ENCODE measurements around the gene SEPTIN1.

SEPTIN1 gene

GRCh38 chr16:30378236-30379157, 3.9 kb downstream of the SEPTIN1 start:
- H3K4me3 ChIP-seq (ENCODE audit: low read length) = peak overlapping the region; percentile 70
- peak; percentile 99 for DNase-seq (ENCODE audit: low read depth)
- TF ChIP-seq CTCF (IDR thresholded peaks at IDR 0.05; ENCODE audit: insufficient read depth, low read depth, low read length, missing control alignments) = peak; percentile 35

DNA sequence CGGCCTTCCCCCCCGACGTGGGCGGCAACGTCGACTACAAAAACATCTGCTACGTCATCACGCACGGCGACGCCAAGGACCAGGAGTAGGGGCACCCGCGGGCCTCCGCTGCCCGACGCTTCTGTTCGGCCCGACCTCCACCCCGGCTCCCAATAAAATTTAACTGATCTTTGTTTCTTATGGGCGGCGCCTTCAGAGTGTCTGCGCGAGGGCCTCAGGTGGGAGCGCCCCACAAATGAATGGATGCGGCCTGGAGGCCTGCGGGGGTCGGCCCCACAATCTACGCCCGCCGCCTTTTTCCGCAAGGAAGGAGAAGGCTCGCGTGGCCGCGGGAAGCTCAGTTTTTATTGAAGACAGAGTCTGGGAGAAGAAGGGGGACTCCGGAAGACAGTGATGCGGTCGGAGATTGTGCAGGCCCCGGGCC, 4.5 kb downstream of the SEPTIN1 start:
- peak overlapping the region; percentile 70 for H3K4me3 ChIP-seq (ENCODE audit: low read length)
- DNase-seq (ENCODE audit: low read depth) = peak; percentile 78
- no peak for TF ChIP-seq CTCF (IDR thresholded peaks at IDR 0.05; ENCODE audit: insufficient read depth, low read depth, low read length, missing control alignments)

DNA sequence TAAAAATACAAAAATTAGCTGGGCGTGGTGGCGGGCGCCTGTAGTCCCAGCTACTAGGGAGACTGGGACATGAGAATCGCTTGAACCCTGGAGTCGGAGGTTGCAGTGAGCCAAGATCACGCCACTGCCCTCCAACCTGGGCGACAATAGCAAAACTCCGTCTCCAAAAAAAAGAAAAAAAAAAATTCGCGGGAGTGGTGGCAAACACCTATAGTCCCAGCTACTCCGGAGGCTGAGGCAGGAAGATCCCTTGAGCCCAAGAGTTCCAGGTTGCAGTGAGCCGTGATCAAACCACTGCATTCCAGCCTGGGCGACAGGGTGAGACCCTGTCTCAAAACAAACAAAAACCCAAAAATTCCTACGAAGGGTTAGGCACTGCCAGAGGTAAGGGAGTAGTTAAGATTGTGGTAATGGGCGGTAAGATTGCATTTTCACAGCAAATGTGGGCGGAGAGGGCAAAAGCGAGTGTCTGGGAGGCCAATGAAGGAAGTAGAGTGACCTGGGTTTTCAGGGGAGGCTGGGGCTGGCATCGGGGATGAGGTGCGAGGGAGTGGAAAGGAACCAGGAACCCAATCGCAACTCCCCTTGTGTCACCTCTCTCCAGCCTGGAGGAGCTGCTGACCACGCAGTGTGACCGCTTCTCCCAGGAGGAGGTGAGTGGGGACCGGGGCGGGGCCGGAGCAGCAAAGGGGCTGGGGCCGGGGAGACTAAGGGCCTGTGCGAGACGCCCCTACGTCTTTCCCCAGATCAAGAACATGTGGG, 5.1 kb downstream of the SEPTIN1 start:
- no peak for TF ChIP-seq CTCF (IDR thresholded peaks at IDR 0.05; ENCODE audit: insufficient read depth, low read depth, low read length, missing control alignments)
- no peak for DNase-seq (ENCODE audit: low read depth)
- peak overlapping the region; percentile 70 for H3K4me3 ChIP-seq (ENCODE audit: low read length)

- no peak for DNase-seq (ENCODE audit: low read depth)
- no peak for TF ChIP-seq CTCF (IDR thresholded peaks at IDR 0.05; ENCODE audit: insufficient read depth, low read depth, low read length, missing control alignments)
- H3K4me3 ChIP-seq (ENCODE audit: low read length) = no peak overlapping the region
These were observed 5.9 kb downstream of the SEPTIN1 start for GRCh38 chr16:30376461-30376902.

GRCh38 chr16:30375864-30376263, 6.5 kb downstream of the SEPTIN1 start:
- no peak for TF ChIP-seq CTCF (IDR thresholded peaks at IDR 0.05; ENCODE audit: insufficient read depth, low read depth, low read length, missing control alignments)
- no peak for DNase-seq (ENCODE audit: low read depth)
- H3K4me3 ChIP-seq (ENCODE audit: low read length) = no peak overlapping the region

DNA sequence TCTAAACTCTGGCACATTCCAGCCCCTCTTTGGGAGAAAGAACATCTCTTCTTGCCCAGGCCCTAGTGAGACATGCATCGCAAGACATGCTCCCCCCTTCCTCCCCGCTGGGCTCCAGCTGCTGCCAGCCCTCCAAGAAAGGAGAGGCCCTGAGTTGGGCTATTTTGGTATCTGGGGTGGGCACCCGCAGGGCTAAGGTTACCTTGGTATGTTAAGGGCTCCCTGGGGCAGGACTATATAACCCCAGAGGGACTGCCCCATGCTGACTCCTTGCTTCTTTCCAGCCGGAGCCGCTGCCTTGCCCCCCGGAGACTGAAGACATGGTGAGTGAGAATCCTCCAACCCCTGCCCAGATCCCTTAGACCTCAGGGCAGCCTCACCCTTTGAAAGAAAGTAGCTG, 7.8 kb downstream of the SEPTIN1 start, which contains the start of gene MYL11:
Gene MYL11 (plus strand): TSS at position 265 of the 400 bp plus-strand sequence. CDS start 56 bp downstream, at position 321.
- DNase-seq (ENCODE audit: low read depth) = no peak
- no peak within 1 kb of the TSS for H3K4me3 ChIP-seq (ENCODE audit: low read length)
- TF ChIP-seq CTCF (IDR thresholded peaks at IDR 0.05; ENCODE audit: insufficient read depth, low read depth, low read length, missing control alignments) = no peak
